ENCODE measurements around the gene PBX1.

- TF ChIP-seq CTCF (IDR thresholded peaks at IDR 0.05) (no peak), POLR2A (IDR thresholded peaks at IDR 0.05) (no peak)
These were observed 158.2 kb downstream of the PBX1 start for GRCh38 chr1:164716992-164717703.

Measured in right lobe of liver (tissue), 4 donors.